ENCODE results near the gene ERBB2. TPM values are rescaled to one million over a fixed set of nuclear protein-coding genes. Genes with fewer than 3 reads are reported as not detected.
A peak's percentile ranks its signal among the peaks of the same experiment; 100 is the strongest.

ERBB2 gene
- total RNA-seq, 1 donor from 2014 or later, result 49.0 TPM

- Mint-ChIP-seq H3K27me3 (ENCODE audit: unreplicated experiment) (peaks cover 6% of the 10 kb centered on the region), H3K4me3 (ENCODE audit: unreplicated experiment) (no peak overlapping the region), H3K27ac (ENCODE audit: unreplicated experiment) (no peak overlapping the region)
These were observed 6.0 kb downstream of the ERBB2 start for GRCh38 chr17:39705786-39706348.

DNA sequence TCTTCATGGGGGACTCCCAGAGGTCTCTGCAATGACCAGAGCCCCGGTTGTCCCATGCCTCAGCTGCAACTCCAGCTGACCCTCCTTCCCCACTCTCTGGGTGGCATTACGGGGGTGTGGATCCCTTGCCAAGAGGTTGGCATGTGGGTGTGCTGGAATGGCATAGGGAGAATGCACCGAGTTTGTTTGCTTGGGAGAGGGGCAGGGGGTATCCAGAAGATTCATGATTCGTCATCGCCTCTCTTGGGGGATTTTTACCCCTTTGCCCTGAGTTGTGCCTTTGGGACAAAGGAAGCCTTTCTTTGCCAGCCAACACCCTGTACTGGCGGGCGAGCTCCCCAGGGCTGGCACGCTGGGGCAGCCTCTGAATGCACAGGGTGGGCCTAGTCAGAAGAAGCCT, 6.5 kb downstream of the ERBB2 start:
- Mint-ChIP-seq H3K36me3 (ENCODE audit: low read depth, unreplicated experiment) (peaks cover 4% of the 10 kb centered on the region), H3K27me3 (ENCODE audit: unreplicated experiment) (peaks cover 5% of the 10 kb centered on the region), H3K27ac (ENCODE audit: unreplicated experiment) (no peak overlapping the region), H3K4me3 (ENCODE audit: unreplicated experiment) (no peak overlapping the region), H3K4me1 (ENCODE audit: unreplicated experiment) (peaks cover 5% of the 10 kb centered on the region), H3K9me3 (ENCODE audit: unreplicated experiment) (no peaks in the 10 kb centered on the region)
- DNase-seq (ENCODE audit: low spot score), result no peak
- TF ChIP-seq, protein P1, sequence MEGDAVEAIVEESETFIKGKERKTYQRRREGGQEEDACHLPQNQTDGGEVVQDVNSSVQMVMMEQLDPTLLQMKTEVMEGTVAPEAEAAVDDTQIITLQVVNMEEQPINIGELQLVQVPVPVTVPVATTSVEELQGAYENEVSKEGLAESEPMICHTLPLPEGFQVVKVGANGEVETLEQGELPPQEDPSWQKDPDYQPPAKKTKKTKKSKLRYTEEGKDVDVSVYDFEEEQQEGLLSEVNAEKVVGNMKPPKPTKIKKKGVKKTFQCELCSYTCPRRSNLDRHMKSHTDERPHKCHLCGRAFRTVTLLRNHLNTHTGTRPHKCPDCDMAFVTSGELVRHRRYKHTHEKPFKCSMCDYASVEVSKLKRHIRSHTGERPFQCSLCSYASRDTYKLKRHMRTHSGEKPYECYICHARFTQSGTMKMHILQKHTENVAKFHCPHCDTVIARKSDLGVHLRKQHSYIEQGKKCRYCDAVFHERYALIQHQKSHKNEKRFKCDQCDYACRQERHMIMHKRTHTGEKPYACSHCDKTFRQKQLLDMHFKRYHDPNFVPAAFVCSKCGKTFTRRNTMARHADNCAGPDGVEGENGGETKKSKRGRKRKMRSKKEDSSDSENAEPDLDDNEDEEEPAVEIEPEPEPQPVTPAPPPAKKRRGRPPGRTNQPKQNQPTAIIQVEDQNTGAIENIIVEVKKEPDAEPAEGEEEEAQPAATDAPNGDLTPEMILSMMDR (IDR thresholded peaks at IDR 0.05; ENCODE audit: unreplicated experiment), result no peak

More at GRCh38 chr17:39705786-39706348, 6.0 kb downstream of the ERBB2 start:
- no peaks in the 10 kb centered on the region for H3K9me3 Mint-ChIP-seq (ENCODE audit: unreplicated experiment)
- TF ChIP-seq, protein P1 (IDR thresholded peaks at IDR 0.05; ENCODE audit: unreplicated experiment), result no peak
- H3K4me1 Mint-ChIP-seq (ENCODE audit: unreplicated experiment), result peaks cover 10% of the 10 kb centered on the region
- peaks cover 4% of the 10 kb centered on the region for H3K36me3 Mint-ChIP-seq (ENCODE audit: low read depth, unreplicated experiment)
- no peak for DNase-seq (ENCODE audit: low spot score)

- peaks cover 3% of the 10 kb centered on the region for H3K4me1 Mint-ChIP-seq (ENCODE audit: unreplicated experiment)
- H3K27ac Mint-ChIP-seq (ENCODE audit: unreplicated experiment), result no peak overlapping the region
- H3K4me3 Mint-ChIP-seq (ENCODE audit: unreplicated experiment), result no peak overlapping the region
- H3K27me3 Mint-ChIP-seq (ENCODE audit: unreplicated experiment), result peaks cover 3% of the 10 kb centered on the region
- H3K9me3 Mint-ChIP-seq (ENCODE audit: unreplicated experiment), result no peaks in the 10 kb centered on the region
- H3K36me3 Mint-ChIP-seq (ENCODE audit: low read depth, unreplicated experiment), result peaks cover 9% of the 10 kb centered on the region
- DNase-seq (ENCODE audit: low spot score), result no peak
- TF ChIP-seq, protein P1 (IDR thresholded peaks at IDR 0.05; ENCODE audit: unreplicated experiment), result no peak
These were observed 7.1 kb downstream of the ERBB2 start for GRCh38 chr17:39706921-39707337.

DNA sequence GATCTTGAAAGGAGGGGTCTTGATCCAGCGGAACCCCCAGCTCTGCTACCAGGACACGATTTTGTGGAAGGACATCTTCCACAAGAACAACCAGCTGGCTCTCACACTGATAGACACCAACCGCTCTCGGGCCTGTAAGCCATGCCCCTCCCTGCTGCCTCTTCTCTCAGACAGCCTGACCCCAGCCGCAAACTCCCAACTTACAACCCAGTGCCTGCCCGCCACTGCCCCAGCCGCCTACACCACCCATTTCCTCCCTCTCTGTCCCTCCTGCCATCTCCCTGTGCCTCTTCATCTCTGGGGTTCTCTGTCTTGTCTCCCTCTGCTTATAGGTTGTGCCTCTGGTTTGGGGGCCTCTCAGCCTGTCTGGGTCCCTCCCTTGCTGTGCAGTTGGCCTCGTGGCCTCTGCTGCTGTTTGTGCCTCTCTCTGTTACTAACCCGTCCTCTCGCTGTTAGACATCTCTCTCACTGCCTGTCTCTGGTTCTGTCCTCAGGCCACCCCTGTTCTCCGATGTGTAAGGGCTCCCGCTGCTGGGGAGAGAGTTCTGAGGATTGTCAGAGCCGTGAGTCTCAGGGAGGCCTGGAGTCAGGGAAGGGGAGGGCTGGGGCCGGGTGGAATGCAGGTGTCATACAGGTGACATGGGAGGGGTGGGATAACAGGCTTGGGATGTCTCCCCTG, 9.6 kb downstream of the ERBB2 start:
- no peaks in the 10 kb centered on the region for H3K4me1 Mint-ChIP-seq (ENCODE audit: unreplicated experiment)
- no peak for DNase-seq (ENCODE audit: low spot score)
- peaks cover 18% of the 10 kb centered on the region for H3K36me3 Mint-ChIP-seq (ENCODE audit: low read depth, unreplicated experiment)
- no peak overlapping the region for H3K27ac Mint-ChIP-seq (ENCODE audit: unreplicated experiment)
- H3K4me3 Mint-ChIP-seq (ENCODE audit: unreplicated experiment), result peak overlapping the region; percentile 66
- TF ChIP-seq, protein P1 (IDR thresholded peaks at IDR 0.05; ENCODE audit: unreplicated experiment), result no peak
- no peaks in the 10 kb centered on the region for H3K9me3 Mint-ChIP-seq (ENCODE audit: unreplicated experiment)
- H3K27me3 Mint-ChIP-seq (ENCODE audit: unreplicated experiment), result peaks cover 6% of the 10 kb centered on the region

Data from endothelial cell (in vitro differentiated cells).